GM04504 (cell line): ENCODE results near the gene HSPA6.
"Not testable (repeated sequence)": the region's sequence is repeated elsewhere in the genome, so short reads cannot be mapped to it uniquely, and the experiment has no call there.

Experiments used
- DNase-seq: peaks from one replicate; pipeline ENCODE4 v3.0.0-alpha.2; 2012; ENCODE audit warnings: low read depth

HSPA6 gene

DNA sequence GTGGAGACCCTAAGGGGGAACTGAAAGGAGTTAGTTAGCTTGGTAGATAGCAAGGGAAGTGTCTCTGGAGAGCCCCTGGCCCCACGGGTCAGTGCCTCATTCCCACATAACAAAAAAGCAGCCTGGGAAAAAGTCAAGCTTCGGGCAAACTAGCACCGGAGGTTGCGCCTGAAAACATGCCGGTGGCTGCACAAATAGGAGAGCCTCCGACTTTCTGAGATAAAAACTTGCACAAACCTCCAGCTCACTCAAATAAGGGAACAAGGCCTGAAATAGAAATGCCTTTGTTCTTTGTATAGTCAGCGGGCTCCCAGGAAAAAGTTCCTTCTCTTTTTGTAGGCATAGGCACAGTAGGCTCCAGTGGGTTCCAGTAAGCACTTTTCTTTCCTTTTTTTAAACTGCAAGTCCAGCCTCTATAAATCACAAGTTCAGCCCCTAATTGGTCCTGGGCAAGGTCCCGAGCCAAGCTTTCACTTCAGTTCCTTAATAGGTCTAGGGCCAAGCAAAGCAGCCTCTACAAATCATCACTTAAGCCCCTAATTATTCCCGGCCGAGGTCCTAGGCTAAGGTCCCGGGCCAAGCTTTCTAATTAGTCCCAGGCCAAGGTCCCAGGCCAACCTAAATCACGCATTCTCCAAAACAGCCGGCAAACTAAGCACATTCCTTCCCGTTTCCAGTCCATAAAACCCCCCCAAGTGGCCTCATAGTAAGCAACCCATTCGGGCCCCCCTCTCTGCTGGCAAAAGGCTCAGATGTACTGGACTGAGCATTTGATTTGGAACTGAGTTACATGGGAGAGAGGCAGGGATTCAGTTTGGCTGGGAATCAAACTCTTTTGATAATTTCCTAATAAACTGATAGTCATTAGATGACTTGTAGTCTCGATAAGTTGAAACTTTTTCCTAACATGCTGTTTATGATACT, 8.6 kb downstream of the HSPA6 start:
- not testable (repeated sequence) for DNase-seq

DNA sequence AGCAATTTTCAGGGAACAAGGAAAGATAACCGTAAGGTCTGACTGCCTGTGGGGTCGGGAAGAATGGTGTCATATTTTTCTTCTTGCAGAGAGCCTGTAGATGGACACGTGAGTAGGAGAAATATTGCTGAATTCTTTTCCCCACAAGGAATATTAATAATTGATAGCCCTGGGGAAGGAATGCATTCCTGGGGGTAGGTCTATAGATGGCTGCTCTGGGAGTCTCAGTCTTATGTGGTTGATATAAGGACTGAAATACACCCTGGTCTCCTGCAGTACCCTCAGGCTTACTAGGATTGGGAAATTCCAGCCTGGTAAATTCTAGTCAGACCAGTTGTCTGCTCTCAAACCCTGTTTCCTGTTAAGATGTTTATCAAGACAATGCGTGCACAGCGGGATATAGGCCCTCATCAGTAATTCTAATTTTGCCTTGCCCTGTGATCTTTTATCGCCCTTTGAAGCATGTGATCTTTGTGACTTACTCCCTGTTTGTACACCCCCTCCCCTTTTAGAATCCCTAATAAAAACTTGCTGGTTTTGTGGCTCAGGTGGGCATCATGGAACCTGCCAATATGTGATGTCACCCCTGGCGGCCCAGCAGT, 12.8 kb downstream of the HSPA6 start:
- DNase-seq: not testable (repeated sequence)

DNA sequence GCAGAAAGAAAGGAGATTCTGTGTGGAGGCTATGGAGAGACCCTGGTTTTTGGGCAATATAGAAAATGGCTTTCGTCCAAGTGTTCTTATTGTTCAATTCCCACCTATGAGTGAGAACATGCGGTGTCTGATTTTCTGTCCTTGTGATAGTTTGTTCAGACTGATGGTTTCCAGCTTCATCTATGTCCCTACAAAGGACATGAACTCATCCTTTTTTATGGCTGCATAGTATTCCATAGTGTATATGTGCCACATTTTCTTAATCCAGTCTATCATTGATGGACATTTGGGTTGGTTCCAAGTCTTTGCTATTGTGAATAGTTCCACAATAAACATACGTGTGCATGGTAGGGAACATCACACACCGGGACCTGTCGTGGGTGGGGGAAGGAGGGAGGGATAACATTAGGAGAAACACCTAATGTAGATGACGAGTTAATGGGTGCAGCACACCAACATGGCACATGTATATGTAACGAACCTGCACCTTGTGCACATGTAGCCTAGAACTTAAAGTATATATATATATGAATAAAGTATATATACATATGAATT, 14.7 kb downstream of the HSPA6 start:
- not testable (repeated sequence) for DNase-seq

DNA sequence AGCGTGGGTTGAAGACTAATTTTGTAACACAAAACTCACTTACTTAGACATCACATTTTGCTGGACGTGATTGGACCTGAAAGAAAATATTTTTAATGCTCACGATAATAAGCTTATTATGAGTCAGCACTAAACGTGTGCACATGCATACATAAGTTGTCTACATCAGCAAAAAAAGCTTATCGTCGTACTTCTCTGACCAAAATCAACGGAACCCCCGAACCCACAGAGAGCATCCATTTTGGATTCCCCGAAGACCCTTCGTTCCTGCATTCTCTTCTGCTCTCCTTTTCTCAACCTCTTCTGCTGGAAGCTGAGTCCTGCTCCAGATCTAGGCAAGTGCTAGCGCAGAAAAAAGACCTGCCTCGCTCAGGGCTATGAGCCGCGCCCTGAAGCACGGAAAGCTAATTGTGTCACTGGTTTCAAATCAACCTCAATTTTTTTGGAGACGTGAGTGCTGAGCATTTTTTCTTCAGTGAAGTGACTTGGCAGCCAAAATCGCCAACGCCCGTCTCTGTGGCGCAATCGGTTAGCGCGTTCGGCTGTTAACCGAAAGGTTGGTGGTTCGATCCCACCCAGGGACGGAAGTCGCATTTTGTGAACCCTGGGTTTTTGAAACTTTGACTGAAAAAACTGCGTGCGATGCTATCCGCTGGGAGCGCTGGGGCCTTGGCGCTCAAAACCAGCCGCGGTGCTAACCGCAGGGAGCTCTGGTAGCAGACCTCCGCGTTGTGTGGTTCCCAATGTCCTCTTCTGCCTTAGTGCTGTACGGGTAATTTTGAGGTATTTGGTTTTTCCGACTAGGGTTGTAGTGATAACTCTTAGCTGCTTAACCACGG, 15.6 kb downstream of the HSPA6 start:
- DNase-seq: peak; percentile 64

DNA sequence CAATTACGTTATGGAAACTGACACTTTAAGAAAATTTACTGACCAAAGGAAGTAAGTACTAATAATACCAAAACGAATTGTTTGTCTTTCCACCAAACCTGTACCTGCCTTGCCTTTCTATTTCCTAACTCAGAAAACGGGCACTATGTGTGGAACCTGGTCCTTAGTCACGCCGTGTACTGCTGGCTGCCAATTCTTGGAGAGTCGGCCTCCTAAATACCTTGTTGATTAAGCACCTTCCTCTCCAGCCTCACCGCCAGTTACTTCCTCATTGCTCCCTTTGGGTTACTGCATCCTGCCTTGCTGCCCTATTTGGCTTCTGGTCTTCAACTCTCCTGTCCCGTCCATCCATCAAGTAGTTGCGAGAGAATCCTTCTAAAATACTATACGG, 16.2 kb downstream of the HSPA6 start:
- not testable (repeated sequence) for DNase-seq

DNA sequence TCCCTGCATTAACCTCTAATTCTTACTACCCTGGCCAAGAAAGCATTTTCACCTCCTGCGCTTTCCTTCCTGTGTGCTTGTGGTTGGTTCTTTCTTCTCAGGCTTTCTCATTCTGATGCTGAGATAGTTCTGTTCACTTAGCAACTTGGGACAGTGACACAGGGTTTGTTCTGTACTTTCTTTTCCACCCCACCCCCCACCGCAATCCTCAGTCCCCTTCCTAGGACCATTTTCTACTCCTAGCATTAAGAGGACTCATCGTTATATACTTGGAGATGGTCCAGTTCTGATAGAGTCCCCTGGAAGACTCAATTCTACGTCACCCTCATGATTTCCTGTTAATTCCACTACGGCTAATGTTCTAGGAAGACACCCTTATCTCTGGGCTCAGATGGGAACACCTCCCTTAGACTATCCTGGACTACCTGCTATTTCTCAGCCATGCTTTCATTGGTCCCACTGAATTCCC, 17.8 kb downstream of the HSPA6 start:
- DNase-seq: not testable (repeated sequence)

DNA sequence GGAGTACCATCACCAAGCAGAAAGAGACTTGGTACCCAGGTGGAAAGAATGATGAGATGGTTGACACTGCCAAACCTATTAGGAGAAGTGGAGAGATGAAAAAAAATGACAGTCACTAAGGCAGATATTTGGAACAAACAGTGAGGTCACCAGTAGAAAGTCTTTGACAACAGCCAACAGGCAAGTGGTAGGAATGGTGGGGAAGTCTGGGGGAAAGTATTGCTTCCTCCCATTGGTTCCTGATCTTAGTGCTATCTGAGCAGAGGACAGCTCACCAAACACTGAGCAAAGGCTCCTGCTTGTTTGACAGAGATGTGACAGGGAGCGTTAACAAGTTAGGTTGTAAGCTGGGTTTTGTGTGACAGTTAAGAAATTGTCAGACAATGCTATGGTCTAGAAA, 18.8 kb downstream of the HSPA6 start:
- DNase-seq: not testable (repeated sequence)

DNA sequence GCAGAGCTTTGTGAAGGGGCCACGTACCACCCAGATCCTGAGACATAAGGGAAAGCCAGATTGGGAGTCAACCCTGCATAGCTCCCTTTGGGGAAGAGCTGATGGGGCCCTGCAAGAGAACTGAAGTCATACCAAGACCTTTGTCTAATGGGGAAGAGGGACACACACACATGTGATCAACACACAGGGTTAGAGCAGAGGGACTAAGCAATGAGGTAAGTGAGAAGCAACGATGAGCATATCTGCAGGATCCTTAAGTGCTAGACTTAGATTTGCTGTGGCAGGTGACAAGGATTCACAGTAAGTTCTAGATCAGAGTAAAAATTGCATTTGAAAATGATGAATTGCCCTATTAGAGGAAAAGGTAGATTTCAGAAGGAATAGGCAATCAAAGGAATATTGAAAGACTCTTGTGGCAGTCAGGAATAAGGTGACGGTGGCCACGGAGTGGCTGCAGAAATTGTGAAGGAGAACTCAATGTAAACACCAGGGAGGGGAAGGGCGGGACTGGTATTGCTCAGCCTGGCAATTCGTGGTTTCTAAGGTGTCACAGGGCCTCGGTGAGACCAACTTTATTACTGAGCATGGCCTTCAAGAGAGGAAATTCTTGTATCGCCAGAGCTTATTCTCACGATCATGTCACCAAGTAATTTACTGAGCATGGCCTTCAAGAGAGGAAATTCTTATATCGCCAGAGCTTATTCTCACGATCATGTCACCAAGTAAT, 20.8 kb downstream of the HSPA6 start:
- DNase-seq: not testable (repeated sequence)

DNA sequence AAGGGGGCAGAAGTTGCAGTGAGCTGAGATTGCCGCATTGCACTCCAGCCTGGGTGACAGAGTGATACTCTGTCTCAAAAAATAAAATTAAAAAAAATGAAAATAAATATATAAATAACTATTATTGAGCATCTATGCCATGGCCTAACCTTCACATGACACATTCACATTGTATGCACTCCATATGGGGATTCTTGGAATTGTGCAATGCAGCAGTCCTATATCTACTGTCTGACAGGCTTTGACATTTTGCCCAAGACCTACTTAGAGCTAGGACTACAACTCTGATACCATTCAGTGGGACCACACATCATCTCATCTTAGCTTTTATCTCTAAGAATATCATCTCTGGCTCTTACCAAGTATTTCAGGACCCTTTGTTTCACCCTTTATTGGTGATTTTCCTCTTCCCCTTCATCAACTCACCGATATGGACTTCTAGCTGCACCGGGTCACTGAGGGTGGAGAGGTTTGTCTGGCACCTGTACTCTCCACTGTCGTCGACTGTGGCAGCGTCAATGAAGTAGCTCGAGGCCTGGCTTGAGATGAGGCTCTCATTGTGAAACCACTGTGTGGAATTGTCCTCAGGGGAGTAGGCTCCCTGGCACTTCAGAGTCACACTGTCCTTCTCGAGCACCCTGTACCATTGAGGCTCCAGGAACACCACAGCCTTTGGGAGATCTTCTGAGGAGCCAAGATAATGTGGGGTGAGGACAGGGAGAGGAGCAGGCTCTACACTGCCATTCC, 23.8 kb downstream of the HSPA6 start:
- not testable (repeated sequence) for DNase-seq

DNA sequence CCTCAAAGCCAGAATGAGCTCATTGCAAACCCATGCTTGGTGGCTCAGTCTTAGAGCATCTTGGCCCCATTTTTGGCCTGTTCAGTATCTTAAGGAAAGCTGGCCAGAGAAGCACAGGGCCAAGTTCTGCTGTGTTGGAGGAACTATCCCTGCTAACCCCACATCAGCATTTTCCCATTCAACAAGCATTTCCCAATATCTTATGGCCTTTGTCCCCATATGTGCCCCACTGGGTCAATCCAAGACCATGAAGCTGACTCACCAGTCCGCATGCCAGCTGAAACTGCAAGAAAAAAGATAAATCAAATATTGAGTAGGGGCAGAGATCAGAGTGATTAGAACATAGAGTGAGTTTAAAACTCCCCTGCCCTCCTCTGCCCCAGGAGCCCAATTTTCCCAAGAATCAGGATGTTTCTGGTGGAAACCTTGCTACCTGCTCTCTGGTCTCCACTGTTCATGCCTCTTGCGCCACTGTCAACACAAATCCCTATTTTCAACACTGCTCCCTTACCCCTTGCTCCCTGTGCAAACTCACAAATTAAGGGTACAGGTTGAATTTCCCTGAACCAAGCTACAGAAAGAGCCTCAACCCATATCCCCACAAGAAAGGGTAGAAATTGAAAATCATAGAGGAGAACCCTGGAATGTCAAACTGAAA, 24.5 kb downstream of the HSPA6 start:
- not testable (repeated sequence) for DNase-seq

DNA sequence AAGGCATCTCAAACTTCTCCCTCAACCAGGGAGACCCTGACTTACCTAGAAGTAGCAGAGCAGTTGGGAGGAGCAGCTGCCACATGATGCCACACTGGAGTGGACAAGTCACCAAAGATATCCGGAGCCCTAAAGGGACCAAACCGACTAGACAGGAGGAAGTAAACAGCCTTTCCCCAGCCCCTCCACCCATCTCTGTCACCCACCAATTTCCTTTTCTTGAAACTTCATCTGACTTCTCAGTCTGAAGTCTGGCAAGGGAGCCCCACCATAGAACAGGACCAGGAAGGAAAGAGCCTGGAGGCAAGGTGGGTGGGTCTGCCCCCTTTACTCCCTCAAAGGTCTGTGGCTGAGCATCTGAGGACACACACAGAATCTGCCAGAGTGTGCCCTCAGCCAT, 25.3 kb downstream of the HSPA6 start, which contains the start of gene FCGR3A:
Gene FCGR3A, minus strand, starts transcription at position 167 of the 400 bp plus-strand sequence. Its CDS starts 82 bp downstream, at position 85.
- no peak for DNase-seq

DNA sequence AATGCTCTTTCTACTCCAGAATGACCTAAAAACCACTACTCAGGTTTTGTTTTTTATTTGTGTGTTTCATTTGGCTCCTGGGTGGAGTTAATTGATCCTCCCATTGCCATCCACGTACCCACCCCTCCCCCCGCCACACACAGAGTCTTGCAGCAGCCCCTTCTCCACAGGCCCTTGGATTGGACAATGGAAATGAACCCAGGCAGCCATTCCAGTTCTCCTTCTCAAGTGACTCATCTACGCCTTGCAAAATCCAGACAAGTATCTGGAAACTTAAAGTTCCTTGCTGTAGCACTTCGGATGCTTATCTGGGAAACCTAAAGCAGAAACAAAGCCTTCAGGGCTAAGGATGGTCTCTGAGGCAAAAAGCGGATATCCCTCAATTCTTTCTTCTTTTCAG, 26.6 kb downstream of the HSPA6 start:
- DNase-seq: not testable (repeated sequence)

DNA sequence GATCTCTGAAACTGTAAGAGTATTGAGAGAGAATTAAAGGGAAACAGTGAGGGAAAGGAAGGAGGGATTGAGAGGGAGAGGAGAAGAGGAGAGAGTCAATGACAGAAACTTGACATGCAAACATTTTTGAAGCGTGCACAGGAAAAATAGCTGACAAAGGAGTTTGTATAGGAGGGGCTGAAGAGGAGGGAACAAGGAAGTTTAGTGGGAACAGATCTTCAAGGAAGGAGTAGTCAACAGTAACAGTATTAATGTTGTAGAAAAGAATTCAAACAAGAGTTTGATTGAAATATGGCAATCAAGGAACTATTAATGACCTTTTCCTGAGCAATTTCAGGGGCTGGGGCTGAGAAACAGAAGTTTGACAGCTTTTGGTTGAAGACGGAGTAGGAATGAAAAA, 29.3 kb downstream of the HSPA6 start:
- not testable (repeated sequence) for DNase-seq

DNA sequence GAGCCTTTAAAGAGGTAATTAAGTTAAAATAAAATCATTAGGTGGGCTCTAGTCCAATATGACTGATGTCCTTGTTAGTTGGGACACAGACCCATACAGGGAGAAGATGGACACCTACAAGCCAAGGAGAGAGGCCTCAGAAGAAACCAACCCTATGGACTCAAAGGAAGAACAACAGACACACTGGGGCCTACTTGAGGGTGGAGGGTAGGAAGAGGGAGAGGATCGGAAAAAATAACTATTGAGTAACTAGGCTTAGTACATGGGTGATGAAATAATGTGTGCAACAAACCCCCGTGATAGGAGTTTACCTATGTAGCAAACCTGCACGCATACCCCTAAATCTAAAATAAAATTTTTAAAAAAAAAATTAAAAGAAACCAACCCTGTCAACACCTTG, 30.0 kb downstream of the HSPA6 start:
- DNase-seq: not testable (repeated sequence)

DNA sequence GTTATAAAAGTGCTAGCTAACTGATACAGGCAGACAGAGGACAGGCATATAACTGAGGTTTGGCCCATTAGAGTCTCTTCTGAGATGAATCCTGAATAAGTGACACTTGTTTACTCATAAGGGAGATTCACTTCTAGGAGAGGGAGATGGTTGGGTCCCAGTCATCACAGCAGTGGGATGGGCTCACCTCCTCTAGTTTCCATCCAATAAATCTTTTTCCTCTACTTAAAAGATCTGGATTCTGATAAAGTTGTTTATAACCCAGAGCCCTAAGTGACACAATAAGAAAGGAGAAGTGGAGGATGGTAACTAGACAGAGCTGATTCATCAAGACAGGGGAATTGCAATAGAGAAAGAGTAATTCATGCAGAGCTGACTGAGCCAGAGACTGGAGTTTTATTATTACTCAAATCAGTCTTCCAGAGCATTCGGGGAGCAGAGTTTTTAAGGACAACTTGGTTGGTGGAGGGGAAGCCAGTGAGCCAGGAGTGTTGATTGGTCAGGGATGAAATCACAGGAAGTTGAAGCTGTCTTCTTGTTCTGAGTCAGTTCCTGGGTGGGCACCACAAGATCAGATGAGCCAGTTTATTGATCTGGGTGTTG, 30.6 kb downstream of the HSPA6 start:
- not testable (repeated sequence) for DNase-seq

DNA sequence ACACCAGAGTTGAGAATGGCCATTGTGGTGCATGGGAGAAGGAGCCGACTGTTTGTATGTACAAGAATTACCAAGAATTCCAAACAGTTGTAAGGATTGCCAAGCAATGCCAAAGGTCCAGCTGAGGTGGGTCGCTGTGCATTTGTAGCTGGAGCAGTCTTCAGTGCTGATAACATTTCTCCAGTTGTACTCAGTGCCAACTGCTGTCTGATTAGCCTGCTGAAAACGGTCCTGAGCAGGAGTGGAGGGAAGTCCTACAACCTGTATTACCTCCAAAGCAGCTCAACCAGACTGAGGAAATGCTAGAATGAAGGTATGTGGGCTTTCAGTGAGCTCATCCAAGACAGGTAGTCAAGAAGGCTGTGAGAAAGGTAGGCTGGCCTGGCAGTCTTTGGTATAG, 31.8 kb downstream of the HSPA6 start:
- DNase-seq: not testable (repeated sequence)

DNA sequence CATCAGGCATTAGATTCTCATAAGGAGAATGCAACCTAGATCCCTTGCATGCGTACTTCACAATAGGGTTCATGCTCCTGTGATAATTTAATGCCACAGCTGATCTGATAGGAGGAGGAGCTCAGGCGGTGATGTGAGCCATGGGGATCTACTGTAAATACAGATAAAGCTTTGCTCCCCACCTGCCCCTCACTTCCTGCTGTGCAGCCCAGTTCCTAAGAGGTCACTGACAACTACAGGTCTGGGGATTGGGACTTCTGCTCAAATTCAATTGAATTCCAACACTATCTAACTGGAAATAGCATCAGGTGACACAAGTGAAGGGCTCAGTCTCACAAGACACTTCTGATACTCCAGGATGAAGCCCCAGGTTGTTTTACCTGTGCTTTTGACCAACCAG, 32.6 kb downstream of the HSPA6 start:
- DNase-seq: not testable (repeated sequence)

DNA sequence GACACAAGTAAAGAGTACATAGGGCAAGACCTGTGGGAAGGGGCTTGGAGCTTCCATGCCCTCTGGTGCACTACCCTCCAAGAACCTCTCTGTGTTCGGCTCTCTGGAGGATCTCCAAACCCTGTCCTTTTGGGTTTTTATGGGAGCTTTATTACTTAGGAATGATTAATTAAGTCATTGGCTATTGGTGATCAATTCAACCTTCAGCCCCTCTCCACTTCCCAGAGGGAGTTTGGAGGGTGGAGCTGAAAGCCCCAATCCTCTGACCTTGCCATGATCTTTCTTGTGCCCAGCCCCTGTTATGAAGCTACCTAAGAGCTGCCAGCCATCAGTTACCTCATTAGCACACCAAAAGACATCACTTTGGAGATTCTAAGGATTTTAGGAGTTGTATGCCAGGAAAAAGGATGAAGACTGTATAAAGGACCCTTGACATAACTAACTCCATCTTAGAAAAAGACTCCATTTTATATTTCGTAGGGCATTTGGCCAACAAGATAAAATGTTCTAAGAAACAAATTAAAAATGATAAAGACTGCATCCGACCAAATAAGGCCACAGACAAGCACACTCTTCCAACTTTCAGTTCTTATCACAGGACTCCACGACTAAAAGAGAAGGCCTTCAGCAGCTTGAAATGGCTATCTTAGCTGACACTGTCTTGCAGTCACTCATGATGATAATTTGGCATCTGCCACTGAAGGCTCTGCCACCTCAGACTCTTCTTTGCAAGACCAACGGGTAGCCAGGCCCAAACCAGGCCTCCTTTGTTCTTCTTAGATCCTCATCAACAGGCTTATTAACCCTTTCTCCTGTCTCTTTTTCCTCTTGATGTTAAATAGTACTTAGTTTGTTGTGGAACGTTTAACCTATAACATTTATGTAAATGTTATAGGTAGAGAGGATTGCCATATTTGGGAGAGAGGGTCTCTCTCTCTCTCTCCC, 33.4 kb downstream of the HSPA6 start:
- DNase-seq: not testable (repeated sequence)
